Effector CD8-positive, alpha-beta T cell (primary cell): ENCODE measurements around the gene VSIG10L2.
"Not testable (repeated sequence)": the region's sequence is repeated elsewhere in the genome, so short reads cannot be mapped to it uniquely, and the experiment has no call there.

ENCODE experiments used
- DNase-seq: peaks from one replicate; lab custom pipeline; 2025; lab: John Stamatoyannopoulos, UW

VSIG10L2 gene

DNA sequence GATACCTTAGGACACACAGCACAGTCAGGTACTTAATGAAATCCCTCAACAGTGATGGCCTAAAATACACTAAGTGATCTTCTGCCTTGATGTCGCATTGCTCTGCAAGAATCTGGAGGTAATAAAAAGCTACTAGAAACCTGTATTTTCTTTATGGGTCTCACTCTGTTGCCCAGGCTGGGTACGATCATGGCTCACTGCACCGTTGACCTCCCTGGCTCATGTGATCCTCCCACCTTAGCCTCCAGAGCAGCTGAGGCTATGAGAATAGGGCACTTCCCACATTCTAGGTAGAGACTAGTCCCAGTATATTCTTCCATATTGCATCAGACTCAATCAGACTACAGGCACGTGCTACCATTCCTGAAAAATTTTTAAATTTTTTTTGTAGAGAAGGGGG, 21.7 kb downstream of the VSIG10L2 start:
- DNase-seq: no peak

DNA sequence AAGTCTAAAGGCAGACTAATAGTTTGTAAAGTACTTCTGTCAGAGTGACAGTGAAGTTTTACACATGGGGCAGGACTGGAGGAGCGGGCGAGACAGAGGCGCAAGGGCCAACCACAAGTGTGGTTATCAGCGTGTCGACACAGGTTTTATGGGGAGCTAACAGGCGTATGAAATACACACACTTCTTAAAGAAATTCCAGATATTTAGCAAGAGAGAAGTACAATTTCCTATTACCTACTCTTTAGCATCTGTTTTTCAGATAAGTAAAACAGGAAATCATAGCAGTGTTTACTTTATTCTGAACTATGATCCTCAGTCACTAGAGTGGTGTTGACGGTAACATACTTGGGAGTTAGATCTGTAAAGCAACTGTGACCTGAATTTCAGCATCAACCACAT, 22.5 kb downstream of the VSIG10L2 start:
- no peak for DNase-seq

- DNase-seq: no peak
Measured at GRCh38 chr11:125971618-125972017, 25.8 kb downstream of the VSIG10L2 start.

GRCh38 chr11:125974284-125974683, 28.4 kb downstream of the VSIG10L2 start:
- no peak for DNase-seq

DNA sequence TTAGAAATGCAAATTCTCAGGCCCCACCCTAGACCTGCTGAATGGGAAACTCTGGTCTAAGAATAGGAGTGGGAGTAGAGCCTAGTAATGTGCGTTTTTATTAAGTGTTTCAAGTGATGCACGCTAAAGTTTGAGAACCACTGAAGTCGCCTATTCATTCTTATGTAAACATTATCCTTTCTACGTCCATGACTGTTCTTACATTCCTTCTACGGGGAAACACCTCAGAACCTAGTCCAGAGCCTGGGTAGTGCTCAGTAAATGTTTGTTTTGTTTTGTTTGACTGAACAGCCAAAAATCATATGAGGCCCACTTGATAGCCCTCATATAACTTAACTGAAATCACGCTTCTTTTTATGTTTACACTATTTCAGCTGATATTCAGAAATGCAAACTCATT, 29.8 kb downstream of the VSIG10L2 start:
- DNase-seq: no peak

GRCh38 chr11:125976156-125976555, 30.3 kb downstream of the VSIG10L2 start:
- DNase-seq: no peak

DNA sequence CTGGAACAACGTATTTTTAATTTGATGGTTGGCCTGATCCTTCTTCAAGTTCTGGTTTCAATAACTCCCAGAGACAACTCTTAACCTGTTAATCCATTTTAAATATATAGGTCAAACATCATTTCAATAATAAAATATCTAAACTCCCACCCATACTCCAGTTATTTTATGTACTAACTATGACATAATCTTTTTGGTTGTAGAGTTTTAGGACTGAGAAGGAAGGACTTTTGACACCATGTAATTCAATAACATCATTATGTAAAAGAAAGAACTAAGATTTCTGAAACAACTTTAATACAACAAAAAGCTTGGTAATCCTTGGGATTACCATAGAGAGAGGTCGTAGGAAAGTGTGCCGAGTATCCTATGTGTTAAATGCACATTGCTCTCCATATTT, 31.5 kb downstream of the VSIG10L2 start:
- DNase-seq: no peak

DNA sequence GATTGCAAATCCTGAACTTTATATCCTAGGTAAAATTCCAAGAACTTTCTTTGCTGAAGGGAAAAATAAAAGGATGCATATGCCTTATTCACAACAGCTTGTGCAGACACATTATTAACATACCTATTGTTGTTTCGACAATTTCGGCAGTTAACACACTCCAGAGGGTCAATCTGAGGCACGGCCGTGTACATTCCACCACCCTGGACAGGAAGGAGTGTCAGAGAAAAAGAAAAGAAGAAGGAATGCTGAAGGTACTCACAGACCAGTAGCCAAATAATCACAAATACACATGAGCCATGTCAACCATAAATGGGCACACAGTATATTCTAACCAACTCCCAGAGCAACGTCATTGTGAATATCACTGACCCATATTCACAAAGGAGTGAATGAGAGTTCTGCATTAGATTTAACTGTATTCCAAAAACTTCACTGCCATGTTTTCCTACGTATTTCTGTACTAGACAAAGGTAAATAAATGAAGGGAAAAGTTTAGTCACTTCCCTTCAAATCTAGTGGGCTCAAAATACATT, 32.4 kb downstream of the VSIG10L2 start:
- no peak for DNase-seq

- no peak for DNase-seq
Measured at GRCh38 chr11:125978778-125979407, 33.0 kb downstream of the VSIG10L2 start.

DNA sequence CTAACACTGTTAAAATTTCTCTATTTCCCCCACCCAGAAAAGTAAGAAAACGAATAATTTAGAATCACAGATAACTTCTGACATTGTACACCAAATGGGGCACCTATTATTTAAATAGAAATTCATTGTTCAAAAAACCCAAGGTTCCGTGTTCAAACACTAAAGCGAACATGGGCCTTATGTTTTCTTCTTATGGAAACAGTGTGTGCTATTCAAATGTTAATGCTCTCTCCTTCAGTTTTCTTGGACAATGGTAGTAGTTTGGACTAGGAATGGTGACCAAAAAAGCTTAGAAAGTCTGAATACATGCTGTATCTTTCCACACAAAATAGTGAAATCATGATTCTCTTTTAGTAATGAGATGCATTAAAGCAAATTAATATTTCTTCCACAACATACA, 33.7 kb downstream of the VSIG10L2 start:
- no peak for DNase-seq

GRCh38 chr11:125980436-125980835, 34.6 kb downstream of the VSIG10L2 start:
- DNase-seq: no peak

GRCh38 chr11:125982348-125982730, 36.5 kb downstream of the VSIG10L2 start:
- DNase-seq: no peak

- DNase-seq: not testable (repeated sequence)
Measured at GRCh38 chr11:125985956-125986355, 40.1 kb downstream of the VSIG10L2 start.

DNA sequence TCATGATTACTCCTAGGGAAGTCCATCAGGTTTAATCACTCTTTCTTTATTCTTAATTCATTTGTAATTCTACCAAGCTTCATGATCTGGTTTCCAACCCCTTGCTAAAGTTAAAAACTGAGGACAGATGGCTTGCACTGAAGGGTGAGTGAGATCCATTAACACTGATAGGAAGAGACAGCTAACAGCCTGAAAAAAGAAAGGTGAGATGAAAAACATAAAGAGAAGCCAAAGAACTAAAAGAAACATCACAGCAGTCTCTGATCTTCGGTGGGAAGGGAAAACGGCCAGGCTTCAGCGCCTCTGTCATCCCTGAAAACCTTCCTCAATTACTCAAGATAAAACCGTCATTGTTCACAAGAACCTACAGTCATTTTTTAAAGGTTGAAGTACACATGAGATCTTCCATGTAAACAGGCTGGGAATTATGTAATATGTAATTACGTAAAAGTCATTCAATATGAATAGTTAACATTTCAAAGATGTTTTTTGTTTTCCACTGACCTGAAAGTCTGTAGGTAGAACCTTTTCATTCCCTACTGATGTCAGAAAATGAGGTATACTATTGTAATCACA, 41.3 kb downstream of the VSIG10L2 start:
- no peak for DNase-seq

GRCh38 chr11:125990244-125990643, 44.4 kb downstream of the VSIG10L2 start:
- DNase-seq: no peak

DNA sequence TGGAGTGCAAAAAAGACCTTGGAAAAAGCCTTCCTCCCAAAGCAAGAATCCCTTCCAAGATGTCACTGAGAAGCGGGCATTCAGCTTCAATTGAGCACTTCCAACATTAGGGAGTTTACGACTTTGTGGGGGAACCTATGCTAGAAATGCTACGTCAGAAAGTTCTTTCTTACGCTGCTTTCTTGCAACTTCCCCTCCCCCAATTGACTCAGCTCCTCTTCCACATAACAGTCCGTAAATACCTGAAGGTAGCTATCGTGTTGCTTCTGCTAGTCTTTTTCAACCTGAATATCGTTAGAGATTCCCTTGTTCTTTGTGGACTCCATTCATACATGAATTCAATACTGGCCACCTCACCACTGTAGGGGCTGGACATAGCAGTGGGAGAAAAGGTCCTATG, 47.0 kb downstream of the VSIG10L2 start:
- no peak for DNase-seq

GRCh38 chr11:125994509-125994908, 48.7 kb downstream of the VSIG10L2 start:
- no peak for DNase-seq

- DNase-seq: no peak
Measured at GRCh38 chr11:125995313-125995712, 49.5 kb downstream of the VSIG10L2 start.

- no peak for DNase-seq
Measured at GRCh38 chr11:125998267-125998666, 52.4 kb downstream of the VSIG10L2 start.

GRCh38 chr11:125999234-125999880, 53.5 kb downstream of the VSIG10L2 start:
- DNase-seq: no peak

- DNase-seq: no peak
Measured at GRCh38 chr11:126002181-126002580, 56.3 kb downstream of the VSIG10L2 start.
